ENCODE measurements around the gene DNM1L. TPM values are rescaled to one million over a fixed set of nuclear protein-coding genes. Genes with fewer than 3 reads are reported as not detected.

Gene DNM1L
- total RNA-seq, 1 experiment from 2014 or later, result 112 TPM

GRCh38 chr12:32702473-32702872 lies 23.4 kb downstream of the DNM1L start:
- H3K79me2 ChIP-seq (ENCODE audit: low read depth), result peaks cover 20% of the 10 kb centered on the region
- H3K4me2 ChIP-seq, result no peak overlapping the region
- no peaks in the 10 kb centered on the region for H3K9me3 ChIP-seq (ENCODE audit: insufficient read depth, low read depth)
- POLR2A ChIA-PET (ENCODE audit: unreplicated experiment), result interaction anchor here (0.6 kb wide), 2 partner anchors 1117 to 1554 kb away, joined by 3 to 18 read pairs; no protein-coding TSS in a partner anchor
- peaks cover 7% of the 10 kb centered on the region for H3K36me3 ChIP-seq (ENCODE audit: low read depth)
- H3F3A ChIP-seq (ENCODE audit: insufficient read depth, low read depth), result 0 out of 2 replicates have a peak, but pooled peaks cover 12% of the 10 kb centered on the region
- DNase-seq, result no peak
- no peaks in the 10 kb centered on the region for H3K27me3 ChIP-seq (ENCODE audit: insufficient read depth, low read depth)
- intact Hi-C loops (cut with micrococcal nuclease; ENCODE audit: unreplicated experiment), result no loop called here
- no peak overlapping the region for H2AFZ ChIP-seq
- BruUV-seq (replicated peaks), result no TSS peak
- CTCF ChIA-PET, result no interaction called here
- no peaks in the 10 kb centered on the region for H3K9me2 ChIP-seq (ENCODE audit: insufficient read depth)
- H3K4me3 ChIP-seq, result no peak overlapping the region
- H4K20me1 ChIP-seq (ENCODE audit: insufficient read depth), result 0 out of 2 replicates have a peak, but pooled peaks cover 3% of the 10 kb centered on the region
- H3K4me1 ChIP-seq (replicated peaks; ENCODE audit: insufficient read depth), result no peaks in the 10 kb centered on the region
- TF ChIP-seq CTCF (conservative IDR thresholded peaks at IDR 0.05) (no peak), EZH2 (IDR thresholded peaks at IDR 0.05; ENCODE audit: low read depth) (no peak)
- no peak overlapping the region for H3K27ac ChIP-seq

GRCh38 chr12:32702946-32703345 lies 23.8 kb downstream of the DNM1L start:
- no peak for DNase-seq
- Histone ChIP-seq H3K27me3 (ENCODE audit: insufficient read depth, low read depth) (no peaks in the 10 kb centered on the region), H3K27ac (no peak overlapping the region), H3K9me2 (ENCODE audit: insufficient read depth) (no peaks in the 10 kb centered on the region), H3K79me2 (ENCODE audit: low read depth) (peaks cover 17% of the 10 kb centered on the region), H3K4me2 (no peak overlapping the region), H3K9me3 (ENCODE audit: insufficient read depth, low read depth) (no peaks in the 10 kb centered on the region), H3K4me1 (replicated peaks; ENCODE audit: insufficient read depth) (no peaks in the 10 kb centered on the region), H3F3A (ENCODE audit: insufficient read depth, low read depth) (peaks cover 10% of the 10 kb centered on the region; the same call in 1 of the 2 replicates), H2AFZ (no peak overlapping the region), H3K36me3 (ENCODE audit: low read depth) (peaks cover 7% of the 10 kb centered on the region), H3K4me3 (no peak overlapping the region), H4K20me1 (ENCODE audit: insufficient read depth) (0 out of 2 replicates have a peak, but pooled peaks cover 3% of the 10 kb centered on the region)
- ChIA-PET POLR2A (ENCODE audit: unreplicated experiment) (interaction anchor here (0.6 kb wide), 1 partner anchor 1553 kb away, joined by 18 read pairs; no protein-coding TSS in a partner anchor), CTCF (no interaction called here)
- intact Hi-C loops (cut with micrococcal nuclease; ENCODE audit: unreplicated experiment), result no loop called here
- BruUV-seq (replicated peaks), result no TSS peak
- TF ChIP-seq CTCF (conservative IDR thresholded peaks at IDR 0.05) (no peak), EZH2 (IDR thresholded peaks at IDR 0.05; ENCODE audit: low read depth) (no peak)

- no peak overlapping the region for H3K4me2 ChIP-seq
- ChIA-PET CTCF (interaction anchor here (0.6 kb wide), 1 partner anchor 306 kb away, joined by 5 read pairs; no protein-coding TSS in a partner anchor), POLR2A (ENCODE audit: unreplicated experiment) (interaction anchor here (0.6 kb wide), 2 partner anchors 101 to 164 kb away, joined by 4 to 5 read pairs; no protein-coding TSS in a partner anchor)
- no TSS peak for BruUV-seq (replicated peaks)
- H3K9me2 ChIP-seq (ENCODE audit: insufficient read depth), result no peaks in the 10 kb centered on the region
- no peak overlapping the region for H3K27ac ChIP-seq
- no peak for DNase-seq
- peaks cover 7% of the 10 kb centered on the region for H3K36me3 ChIP-seq (ENCODE audit: low read depth)
- H3F3A ChIP-seq (ENCODE audit: insufficient read depth, low read depth), result peaks cover 7% of the 10 kb centered on the region; the same call in 1 of the 2 replicates
- no peaks in the 10 kb centered on the region for H3K4me1 ChIP-seq (replicated peaks; ENCODE audit: insufficient read depth)
- H4K20me1 ChIP-seq (ENCODE audit: insufficient read depth), result no peaks in the 10 kb centered on the region
- H3K9me3 ChIP-seq (ENCODE audit: insufficient read depth, low read depth), result no peaks in the 10 kb centered on the region
- H2AFZ ChIP-seq, result no peak overlapping the region
- no peak for TF ChIP-seq CTCF (conservative IDR thresholded peaks at IDR 0.05)
- TF ChIP-seq EZH2 (IDR thresholded peaks at IDR 0.05; ENCODE audit: low read depth), result no peak
- H3K79me2 ChIP-seq (ENCODE audit: low read depth), result no peaks in the 10 kb centered on the region
- intact Hi-C loops (cut with micrococcal nuclease; ENCODE audit: unreplicated experiment), result no loop called here
- no peak overlapping the region for H3K4me3 ChIP-seq
- no peaks in the 10 kb centered on the region for H3K27me3 ChIP-seq (ENCODE audit: insufficient read depth, low read depth)
Measured at GRCh38 chr12:32705783-32706182, 26.7 kb downstream of the DNM1L start.

All from PC-9 (cell line).